Activated CD4-positive, alpha-beta T cell treated with anti-CD3 and anti-CD28 coated beads for 1 hour (primary cell): ENCODE data around the gene HEATR9.
"Not testable (repeated sequence)": the region's sequence is repeated elsewhere in the genome, so short reads cannot be mapped to it uniquely, and the experiment has no call there.

ENCODE experiments used
- DNase-seq: peaks from one replicate; pipeline ENCODE4 v3.0.0-alpha.2; 2020

HEATR9 gene, protein sequence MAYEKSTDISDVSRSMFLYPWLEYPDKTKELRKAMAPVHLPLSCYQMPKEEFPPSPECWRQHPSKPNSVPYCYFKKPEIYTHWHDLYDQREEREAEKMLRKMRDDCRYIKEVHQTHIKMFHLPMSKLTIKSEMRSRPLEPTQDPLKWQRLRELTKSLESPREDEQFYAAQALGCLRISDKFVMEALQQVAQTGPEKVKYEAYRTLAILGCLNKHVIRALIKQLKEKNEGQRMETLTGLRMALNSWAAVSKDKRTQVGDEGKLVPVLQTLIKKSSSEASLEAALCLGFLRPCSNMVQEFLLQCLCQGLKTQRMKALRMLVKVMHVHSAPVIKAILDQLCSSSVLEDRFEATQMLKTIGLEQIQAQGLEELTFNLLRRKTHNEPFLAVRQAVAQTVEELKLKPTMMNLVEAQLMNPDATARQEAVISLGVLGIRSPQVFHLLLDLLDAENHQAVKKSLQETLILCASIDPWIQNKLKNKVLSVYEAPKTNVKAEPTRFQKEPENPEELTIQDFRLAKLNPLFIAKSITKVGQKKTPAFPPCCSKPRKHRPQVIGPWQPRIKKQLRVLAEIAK

DNA sequence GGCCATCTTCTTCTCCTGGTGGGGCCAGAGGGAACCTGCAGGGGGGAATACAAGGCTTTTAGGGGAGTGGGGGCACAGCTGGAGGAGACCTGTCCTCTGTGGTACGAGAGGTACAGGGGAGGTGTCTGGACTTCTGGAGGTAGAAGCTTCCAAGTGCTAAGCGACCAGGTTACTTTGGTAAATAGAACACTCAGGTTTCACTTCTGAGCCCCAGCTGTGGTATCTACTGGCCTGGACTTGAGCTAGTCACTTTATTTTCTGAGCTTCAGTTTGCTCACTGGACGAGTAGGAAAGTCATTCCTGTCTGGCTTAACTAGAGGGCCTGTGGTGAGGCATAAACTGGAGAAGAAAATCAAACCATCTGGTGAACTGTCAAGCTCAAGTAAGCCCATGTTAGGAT lies at the start of gene HEATR9:
HEATR9 (minus strand) TSS at position 155 of the 400 bp plus-strand sequence; CDS start at position 6, 149 bp downstream.
- no peak for DNase-seq

DNA sequence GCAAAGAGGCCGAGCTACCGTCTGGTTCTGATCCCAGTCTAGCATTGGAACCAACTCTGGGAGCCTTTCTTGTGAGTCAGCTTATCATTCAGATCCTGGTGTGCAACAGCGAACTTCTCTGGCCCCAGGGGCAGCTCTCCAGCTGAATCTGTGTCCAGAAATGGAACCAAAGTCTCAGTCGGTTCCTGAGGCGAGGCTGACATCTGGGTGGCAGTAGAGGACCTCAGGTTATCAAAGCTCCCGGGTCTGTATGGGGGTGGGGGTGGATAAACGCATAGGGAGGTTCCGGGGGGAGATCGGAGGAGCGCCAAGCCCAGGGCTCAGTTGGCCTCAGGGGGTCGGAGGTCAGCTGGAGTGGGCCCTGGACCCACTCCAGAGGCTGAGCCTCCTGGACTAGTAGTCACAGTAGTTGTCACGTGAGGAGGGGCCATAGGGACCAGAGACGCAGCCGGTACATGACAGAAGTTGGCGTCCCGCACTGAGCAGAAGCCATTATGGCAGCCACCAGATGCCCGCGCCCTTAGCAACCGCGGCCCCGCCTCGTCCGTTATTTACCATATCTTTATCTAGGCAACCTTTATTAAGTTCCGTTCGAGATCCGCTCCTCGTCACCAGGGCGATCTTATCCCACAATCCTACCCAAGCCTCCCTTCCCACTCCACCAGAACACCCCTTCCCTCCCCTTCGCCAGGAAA lies 49.0 kb upstream of the HEATR9 start:
- DNase-seq = no peak

DNA sequence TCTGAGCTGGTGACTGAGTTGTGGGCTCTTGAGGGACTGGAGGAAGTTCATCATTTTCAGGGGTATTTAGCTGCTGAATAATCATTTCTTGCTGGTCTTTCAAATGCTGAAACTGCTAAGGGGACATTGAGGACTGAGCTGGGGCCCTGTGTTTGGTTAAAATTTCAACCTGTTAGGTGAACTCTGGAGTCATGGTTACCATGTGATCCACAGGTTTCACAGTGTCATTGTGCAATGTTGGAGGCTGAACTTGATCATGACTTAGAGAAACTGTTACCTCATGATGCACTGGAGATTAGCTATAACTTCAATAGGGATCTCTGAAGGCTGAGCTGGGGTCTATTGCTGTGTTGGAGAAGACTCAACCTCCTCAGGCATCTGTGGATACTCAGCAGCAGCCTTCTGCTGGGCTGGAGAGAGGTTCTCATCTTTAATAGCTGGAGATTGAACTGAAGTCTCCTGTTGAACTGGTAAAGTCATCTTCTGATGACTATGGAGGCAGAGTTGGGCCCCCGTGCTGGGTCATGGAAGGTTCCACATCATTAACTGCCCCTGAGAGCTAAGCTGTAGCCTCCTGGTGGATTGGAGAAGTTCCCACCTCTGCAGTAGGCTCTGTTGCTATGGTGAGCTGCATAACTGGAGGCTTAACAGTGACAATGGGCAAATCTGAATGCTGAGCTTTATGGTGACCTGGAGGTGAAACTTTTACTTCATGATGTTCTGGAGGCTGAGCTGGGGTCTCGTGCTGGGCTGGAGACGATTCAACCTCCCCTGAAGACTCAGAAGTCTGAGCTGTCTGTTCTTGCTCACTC lies 46.7 kb upstream of the HEATR9 start:
- DNase-seq = no peak

DNA sequence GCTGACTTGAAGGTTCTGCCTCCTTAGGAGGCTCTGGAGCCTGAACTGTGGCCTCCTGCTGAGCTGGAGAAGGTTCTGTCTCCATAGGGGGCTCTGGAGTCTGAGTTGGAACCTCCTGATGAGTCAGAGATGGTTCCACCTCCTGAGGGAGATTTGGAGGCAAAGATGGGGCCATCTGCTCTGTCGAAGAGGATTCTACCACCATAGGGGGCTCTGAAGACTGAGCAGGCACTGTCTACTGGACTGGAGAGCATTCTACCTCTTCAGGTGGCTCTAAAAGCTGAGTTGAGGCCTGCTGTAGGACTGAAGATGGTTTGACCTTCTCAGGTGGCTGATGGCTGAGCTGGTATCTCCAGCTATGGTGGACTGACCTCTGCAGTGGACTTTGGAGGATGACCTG lies 45.7 kb upstream of the HEATR9 start:
- DNase-seq = no peak

DNA sequence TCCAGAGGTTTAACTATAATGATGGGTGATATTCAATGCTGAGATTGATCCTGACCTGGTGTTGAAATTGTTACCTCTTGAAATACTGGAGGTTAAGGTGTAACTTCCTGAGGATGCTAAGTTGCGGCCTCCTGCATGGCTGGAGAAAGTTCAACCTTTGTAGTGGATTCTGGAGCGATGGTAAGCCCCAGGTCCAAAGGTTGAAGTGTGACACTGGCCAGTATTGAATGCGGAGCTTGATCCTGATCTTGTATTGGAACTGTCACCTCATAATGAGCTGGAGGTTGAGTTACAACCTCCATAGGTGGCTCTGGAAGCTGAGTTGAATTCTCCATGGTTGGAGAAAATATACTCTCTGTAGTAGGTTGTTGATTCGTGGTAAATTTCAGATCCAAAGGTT lies 44.9 kb upstream of the HEATR9 start:
- DNase-seq = no peak

DNA sequence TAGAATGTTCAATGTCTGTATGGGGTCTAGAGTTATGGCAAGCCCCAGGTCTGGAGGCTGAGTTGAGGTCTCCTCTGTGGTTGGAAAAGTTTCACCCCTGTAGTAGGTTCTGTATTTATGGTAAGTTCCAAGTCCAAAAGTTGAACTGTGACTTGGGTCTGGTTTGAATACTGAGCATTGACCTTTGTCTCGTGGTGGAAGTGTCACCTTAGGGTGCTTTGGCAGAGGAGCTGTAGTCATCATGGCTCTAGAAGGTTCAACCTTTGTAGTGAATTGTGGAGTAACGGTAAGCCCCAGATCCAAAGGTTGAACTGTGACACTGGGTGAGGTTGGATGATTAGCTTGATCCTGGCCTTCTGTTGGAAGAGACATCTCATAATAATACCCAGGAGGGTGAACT lies 44.3 kb upstream of the HEATR9 start:
- DNase-seq = no peak

DNA sequence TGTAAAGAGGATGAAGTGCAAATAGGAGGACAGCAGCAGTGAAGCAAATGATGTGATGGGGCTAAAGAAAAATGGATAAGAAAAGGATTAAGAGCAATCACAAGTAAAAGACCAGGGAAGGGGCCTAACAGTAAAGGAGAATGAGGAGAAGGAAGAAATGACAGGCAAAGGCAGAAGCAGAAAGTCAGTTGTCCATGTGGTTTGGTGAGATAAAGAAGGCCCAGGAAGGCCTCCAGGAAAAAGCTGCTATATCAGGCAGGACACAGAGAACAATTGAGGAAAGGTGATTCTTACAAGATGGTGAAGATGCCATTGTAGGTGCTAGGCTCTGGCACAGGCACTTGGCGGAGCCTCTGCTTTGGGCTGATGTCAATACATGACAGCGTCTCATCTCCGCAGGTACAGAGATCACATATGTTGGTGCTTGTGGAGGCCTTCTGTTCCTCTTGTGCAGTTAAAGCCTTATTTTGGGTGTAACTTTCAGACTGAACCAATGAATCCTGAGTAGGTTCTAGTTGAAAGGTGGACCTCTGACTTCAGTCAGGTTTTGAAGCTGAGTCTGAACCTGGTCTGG lies 43.7 kb upstream of the HEATR9 start:
- DNase-seq = no peak

DNA sequence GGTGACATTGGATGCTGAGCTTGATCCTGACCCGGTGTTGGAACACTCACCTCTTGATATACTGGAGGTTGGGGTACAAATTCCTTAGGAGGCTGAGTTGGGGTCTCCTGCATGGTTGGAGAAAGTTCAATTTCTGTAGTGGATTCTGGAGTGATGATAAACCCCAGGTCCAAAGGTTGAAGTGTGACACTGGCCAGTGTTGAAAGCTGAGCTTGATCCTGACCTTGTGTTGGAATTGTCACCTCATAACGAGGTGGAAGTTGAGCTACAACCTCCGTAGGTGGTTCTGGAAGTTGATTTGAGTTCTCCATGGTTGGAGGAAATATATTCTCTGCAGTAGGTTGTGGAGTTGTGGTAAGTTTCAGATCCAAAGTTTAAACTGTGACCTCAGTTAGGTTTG lies 40.7 kb upstream of the HEATR9 start:
- no peak for DNase-seq

DNA sequence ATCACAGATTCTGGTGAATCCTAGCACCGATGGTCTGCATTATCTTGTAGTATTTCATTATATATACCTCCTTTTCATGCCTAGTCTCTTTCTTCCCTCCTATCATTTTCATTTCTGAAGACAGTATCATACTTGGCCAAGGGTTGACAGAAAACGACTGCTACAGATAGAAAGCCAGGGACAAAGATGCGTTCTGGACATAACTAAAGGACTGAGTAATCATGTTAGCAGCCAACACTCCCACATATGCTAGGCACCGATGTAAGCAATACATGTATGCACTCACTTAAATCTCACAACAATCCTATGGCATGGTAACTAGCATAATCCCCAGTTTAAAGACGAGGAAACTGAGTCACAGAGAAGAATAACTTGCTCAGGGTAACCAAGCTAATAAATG lies 39.0 kb upstream of the HEATR9 start:
- no peak for DNase-seq

DNA sequence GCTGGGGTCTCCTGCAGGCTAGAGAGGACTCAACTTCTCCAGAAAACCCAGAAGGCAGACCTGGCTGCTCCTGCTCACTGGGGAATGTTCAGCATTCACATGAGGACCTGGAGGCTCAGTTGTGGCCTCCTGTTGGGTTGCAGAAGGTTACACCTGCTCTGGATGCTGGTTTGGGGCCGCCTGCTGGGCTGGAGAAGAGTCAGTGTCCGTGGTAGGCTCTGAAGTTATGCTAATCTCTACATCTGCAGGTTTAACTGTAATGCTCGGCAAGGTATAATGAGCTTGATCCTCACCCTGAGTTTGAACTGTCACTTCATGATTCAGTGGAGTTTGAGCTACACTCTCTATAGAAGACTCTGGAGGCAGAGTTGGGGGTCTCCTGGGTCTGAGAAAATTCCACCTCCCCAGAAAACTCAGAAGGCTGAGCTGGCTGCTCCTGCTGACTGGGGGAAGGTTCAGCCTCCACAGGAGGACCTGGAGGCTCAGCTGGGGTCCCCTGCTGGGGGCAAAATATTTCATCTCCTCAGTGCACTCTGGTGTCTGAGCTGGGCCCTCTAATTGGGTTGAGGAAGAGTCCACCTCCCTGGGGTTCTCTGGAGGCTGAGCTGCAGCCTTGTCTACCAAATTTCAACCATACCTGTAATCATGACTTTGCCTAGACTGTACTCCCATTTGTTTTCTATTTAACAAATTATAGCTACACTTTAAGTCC lies 38.4 kb upstream of the HEATR9 start:
- DNase-seq = no peak

DNA sequence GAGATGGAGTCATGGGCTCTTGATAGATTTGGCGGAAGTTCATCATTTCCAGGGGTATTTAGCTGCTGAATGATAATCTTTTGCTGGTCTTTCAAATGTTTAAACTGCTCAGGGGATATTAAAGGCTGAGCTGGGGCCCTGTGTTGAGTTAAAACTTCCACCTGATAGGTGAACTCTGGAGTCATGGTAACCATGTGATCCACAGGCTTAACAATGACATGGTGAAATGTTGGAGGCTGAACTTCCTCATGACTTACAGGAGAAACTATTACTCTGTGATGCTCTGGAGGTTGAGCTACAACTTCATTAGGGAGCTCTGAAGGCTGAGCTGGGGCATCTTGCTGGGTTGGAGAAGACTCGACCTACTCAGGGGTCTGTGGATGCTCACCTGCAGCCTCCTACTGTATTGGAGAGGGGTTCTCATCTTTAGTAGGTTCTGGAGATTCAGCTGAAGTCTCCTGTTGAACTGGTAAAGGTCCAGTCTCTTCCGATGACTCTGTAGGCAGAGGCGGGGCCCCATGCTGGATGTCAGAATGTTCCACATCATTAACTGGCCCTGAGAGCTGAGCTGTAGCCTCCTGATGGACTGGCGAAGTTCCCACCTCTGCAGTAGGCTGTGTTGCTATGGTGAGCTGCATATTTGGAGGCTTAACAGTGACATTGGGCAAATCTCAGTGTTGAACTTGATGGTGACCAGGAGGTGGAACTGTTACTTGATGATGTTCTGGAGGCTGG lies 37.7 kb upstream of the HEATR9 start:
- DNase-seq = no peak

DNA sequence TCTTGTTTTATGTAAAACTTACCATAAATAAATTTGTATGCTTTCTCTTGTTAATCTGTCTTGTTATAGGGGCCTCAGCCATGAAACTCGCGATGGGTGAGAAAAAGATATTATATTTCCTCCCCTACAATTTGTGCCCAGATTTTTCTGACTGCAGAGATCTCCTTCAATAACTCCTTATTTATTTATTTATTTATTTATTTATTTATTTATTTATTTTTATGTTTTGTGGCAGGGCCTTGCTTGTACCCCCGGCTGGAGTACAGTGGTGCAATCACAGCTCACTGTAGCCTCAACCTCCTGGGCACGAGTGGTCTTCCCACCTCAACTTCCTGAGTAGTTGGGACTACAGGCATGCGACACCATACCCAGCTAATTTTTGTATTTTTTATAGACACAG lies 34.8 kb upstream of the HEATR9 start:
- DNase-seq = no peak

DNA sequence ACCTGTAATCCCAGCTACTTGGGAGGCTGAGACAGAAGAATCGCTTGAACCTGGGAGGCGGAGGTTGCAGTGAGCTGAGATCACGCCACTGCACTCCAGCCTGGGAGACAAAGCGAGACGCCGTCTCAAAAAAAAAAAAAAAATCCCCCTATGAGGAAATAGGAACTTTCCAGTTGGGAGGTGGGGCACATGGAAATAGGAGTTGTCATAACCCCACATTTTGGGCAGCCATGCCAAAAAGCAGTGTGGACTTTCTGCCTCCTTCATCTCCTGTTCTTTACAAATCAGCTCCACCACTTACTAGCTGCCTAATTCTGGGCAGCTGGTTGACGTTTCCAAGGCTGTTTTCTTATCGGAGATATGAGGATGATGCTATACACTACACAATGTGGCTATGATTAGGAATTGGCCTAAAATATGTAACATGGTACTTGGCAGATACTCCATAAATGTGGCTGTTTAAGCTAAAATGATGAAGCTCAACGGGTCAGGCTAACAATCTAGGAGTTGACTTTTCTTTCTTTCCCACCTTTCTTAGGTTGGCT lies 33.0 kb upstream of the HEATR9 start:
- DNase-seq = no peak

DNA sequence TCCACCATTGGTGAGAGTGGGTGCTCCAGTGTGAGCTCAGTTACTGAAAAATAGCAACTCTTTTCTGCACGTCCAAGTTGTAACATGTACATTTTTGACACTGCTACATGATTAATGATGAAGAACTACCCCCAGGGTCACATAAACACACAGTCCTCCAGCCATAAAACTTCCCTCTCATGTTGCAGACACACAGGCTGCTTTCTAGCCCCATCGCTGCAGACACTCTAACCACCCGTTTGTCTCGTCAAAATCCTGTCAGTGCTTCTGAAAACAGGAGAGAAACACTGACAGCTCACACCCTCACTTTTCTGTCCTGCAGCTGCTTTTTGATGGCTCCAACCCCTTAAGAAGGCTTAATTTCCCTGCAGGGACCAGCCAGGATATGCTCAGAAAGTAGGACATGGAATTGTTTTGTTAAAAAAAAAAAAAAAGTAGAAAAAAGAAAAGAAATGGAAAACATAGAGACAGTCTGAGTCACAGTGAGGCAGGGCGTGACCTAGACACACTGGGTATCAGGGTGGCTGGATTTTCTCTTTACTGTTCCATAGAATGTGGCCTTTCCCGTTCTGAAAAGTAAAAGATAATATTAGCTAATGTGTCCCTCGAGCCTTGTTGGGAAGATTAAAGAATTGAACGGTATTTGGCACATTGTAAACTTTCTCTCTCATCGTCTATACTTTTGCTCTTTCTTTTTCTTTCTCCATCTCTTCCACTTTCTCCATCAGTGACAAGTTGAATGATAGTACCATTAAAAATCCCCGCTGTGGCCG lies 32.2 kb upstream of the HEATR9 start:
- no peak for DNase-seq

DNA sequence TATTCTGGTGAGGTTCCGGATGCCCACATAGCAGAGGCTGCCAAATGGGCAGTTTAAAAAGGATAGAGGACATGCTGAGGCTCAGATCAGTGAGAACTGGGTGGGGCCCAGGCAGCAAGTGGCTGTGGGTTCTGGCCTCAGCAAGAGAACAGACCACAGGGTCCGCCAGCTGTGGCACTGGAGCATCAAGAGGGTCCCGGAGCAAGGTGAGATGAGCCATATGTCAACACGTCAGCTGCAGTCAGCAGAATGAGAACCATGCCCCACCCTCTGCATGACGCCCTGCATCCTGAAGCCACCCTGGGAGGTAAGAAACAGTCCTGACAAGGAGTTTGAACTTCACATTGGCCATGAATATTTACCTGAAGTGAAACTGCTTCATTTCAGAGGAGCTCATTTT lies 31.6 kb upstream of the HEATR9 start:
- no peak for DNase-seq

DNA sequence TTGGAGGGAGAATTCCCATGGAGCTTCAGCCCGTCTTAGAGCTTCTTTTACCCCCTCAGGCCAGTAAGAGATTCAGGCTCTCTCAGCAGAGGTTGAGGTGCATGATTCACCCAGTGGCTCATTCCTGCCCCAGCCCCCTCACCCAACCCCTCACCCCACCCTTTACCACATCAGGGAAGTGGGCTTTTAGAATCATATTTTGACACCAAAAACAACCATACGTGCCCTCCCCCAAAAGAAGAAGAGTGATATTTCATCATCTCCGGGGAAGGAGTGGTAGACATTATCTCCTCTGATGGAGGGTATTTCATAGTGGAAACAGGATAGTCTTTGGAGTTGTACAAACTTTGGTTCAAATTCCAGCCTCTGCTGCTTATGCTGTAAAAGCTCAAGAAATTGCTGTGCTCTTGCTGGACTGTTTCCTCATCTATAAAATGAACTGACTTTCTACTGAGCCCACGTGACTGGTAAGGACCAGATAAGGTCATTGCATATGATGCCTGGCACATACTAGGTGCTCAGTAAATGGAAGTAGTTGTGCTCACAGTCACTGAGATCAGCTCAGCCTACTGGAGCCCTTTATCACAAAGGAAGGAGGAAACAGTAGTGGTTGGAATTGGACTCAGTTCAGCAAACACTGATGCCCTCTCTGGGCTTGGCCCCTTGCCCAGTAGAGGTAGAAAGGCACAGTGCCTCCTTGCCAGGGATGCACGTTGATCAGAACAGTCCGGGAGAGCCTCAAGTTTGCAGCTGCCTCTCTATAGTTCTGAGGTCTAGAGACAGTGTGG lies 29.8 kb upstream of the HEATR9 start:
- no peak for DNase-seq

DNA sequence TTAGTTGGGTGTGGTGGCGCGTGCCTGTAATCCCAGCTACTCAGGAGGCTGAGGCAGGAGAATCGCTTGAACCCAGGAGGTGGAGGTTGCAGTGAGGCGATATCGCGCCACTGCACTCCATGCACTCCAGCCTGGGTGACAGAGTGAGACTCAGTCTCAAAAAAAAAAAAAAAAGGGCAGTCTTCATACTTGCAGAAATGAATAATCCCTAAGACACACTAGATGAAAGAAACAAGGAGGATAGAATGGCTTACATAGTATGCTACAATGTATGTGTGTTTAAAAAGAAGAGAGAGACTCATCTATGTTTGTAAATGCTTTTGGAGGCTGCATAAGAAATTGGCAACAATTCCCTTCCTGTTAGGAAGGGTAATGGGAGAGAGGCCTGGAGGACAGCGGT lies 29.1 kb upstream of the HEATR9 start:
- not testable (repeated sequence) for DNase-seq

DNA sequence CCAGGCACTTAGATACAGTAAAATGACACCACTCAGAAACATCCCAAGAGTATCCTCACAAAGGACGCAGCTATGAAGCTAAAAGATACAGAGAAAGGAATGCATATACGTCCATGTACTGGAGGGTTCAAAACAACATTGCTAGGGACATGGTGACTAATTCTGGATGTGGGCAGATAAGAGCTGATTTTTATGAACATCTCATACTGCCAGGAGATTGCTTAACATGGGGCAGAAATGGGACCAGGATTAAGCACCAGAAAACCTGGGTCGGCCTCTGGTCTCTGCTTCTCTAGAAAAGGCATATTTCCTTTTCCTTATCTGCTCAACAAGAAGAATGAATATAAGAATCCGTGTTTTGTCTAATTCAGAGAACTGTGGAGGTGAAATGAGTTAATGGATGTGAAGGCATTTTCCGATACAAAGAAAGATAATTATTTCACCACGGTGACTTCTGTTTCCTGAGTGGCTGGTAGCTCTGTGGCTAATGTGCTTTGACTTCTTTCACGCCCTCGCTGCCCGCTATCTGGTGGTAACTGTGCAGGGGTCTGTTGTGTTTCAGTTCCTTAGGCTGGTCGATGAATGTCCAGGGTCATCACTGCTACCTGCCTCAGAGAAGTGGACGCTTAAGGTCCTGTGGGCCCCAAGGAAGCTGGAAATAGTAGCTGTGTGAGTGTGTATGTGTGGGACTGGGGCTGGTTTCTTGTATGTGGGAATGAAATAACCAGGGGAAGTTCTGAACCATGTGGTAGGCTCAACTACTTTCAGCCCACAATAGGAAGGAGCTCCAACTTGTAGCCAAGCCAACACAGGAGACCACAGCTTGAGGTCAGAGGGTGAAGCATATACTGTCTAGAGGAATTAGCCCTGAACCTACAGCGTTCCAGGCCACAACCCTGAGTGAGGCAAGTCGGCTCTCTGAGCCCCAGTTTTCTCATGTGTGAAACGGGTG lies 27.2 kb upstream of the HEATR9 start:
- no peak for DNase-seq
